GM10847 (cell line): ENCODE results near the gene GRID2.

Experiments used
- POLR2A ChIP-seq: IDR thresholded peaks from 2 replicates; pipeline ENCODE4 v1.6.1; 2011; ENCODE audit not compliant: insufficient read length; ENCODE audit errors: extremely low read depth

Gene GRID2

GRCh38 chr4:93285346-93285745 is 981.6 kb downstream of the GRID2 start:
- no peak for TF ChIP-seq POLR2A

GRCh38 chr4:93289241-93289640 is 985.5 kb downstream of the GRID2 start:
- TF ChIP-seq POLR2A = no peak

- TF ChIP-seq POLR2A = no peak
These were observed 986.1 kb downstream of the GRID2 start for GRCh38 chr4:93289831-93290230.

GRCh38 chr4:93299118-93299517 is 995.4 kb downstream of the GRID2 start:
- TF ChIP-seq POLR2A = no peak

GRCh38 chr4:93302310-93302709 is 998.5 kb downstream of the GRID2 start:
- no peak for TF ChIP-seq POLR2A

- TF ChIP-seq POLR2A = no peak
These were observed 999.7 kb downstream of the GRID2 start for GRCh38 chr4:93303440-93303839.

- no peak for TF ChIP-seq POLR2A
These were observed 1008.5 kb downstream of the GRID2 start for GRCh38 chr4:93312299-93312698.

- no peak for TF ChIP-seq POLR2A
These were observed 1009.4 kb downstream of the GRID2 start for GRCh38 chr4:93313197-93313596.

- TF ChIP-seq POLR2A = no peak
These were observed 1013.3 kb downstream of the GRID2 start for GRCh38 chr4:93317057-93317456.

GRCh38 chr4:93317561-93317960 is 1013.8 kb downstream of the GRID2 start:
- TF ChIP-seq POLR2A = no peak

- TF ChIP-seq POLR2A = no peak
These were observed 1015.3 kb downstream of the GRID2 start for GRCh38 chr4:93319041-93319440.

- TF ChIP-seq POLR2A = no peak
These were observed 1016.6 kb downstream of the GRID2 start for GRCh38 chr4:93320356-93320755.

- TF ChIP-seq POLR2A = no peak
These were observed 1023.6 kb downstream of the GRID2 start for GRCh38 chr4:93327346-93327745.

GRCh38 chr4:93334003-93334402 is 1030.2 kb downstream of the GRID2 start:
- no peak for TF ChIP-seq POLR2A

- TF ChIP-seq POLR2A = no peak
These were observed 1033.4 kb downstream of the GRID2 start for GRCh38 chr4:93337196-93337595.

- no peak for TF ChIP-seq POLR2A
These were observed 1039.0 kb downstream of the GRID2 start for GRCh38 chr4:93342738-93343137.

GRCh38 chr4:93346840-93347239 is 1043.1 kb downstream of the GRID2 start:
- TF ChIP-seq POLR2A = no peak

GRCh38 chr4:93348896-93349295 is 1045.1 kb downstream of the GRID2 start:
- no peak for TF ChIP-seq POLR2A

GRCh38 chr4:93351846-93352245 is 1048.1 kb downstream of the GRID2 start:
- TF ChIP-seq POLR2A = no peak

GRCh38 chr4:93355411-93355810 is 1051.6 kb downstream of the GRID2 start:
- TF ChIP-seq POLR2A = no peak
